DOHH2 (cell line): ENCODE results near the gene MATN3.

Source experiments
- H3F3A ChIP-seq: fragments of 200-600 bp; sonication (generic), shearing (Covaris generic); 2 replicates; pipeline ENCODE4 v1.6.0; 2016; ENCODE audit warnings: antibody characterized with exemption, mild to moderate bottlenecking; ENCODE audit not compliant: control insufficient read depth, insufficient read depth
- H3K27ac ChIP-seq: fragments of 200-600 bp; sonication (generic); 2 replicates; pipeline ENCODE4 v1.5.1; 2014; ENCODE audit warnings: low read depth, mild to moderate bottlenecking, low read length, moderate library complexity
- H3K27me3 ChIP-seq: fragments of 200-600 bp; sonication (generic); 2 replicates; pipeline ENCODE4 v1.6.1; 2014; ENCODE audit warnings: mild to moderate bottlenecking, low read length, mixed read lengths; ENCODE audit not compliant: control insufficient read depth
- H3K36me3 ChIP-seq: fragments of 200-600 bp; sonication (generic); 2 replicates; pipeline ENCODE4 v1.6.1; 2014; ENCODE audit warnings: mild to moderate bottlenecking, low read length, moderate library complexity, mixed read lengths; ENCODE audit not compliant: control insufficient read depth
- H3K4me1 ChIP-seq: fragments of 200-600 bp; sonication (generic); 2 replicates; pipeline ENCODE4 v1.6.1; 2014; ENCODE audit warnings: mild to moderate bottlenecking, low read length, mixed read lengths; ENCODE audit not compliant: control insufficient read depth
- H3K4me2 ChIP-seq: fragments of 200-600 bp; sonication (generic); 2 replicates; pipeline ENCODE4 v1.6.0; 2014; ENCODE audit warnings: mild to moderate bottlenecking, low read length, moderate library complexity
- H3K4me3 ChIP-seq: fragments of 200-600 bp; sonication (generic); 2 replicates; pipeline ENCODE4 v1.5.1; 2014; ENCODE audit warnings: mild to moderate bottlenecking, low read length, mixed read lengths
- H3K79me2 ChIP-seq: fragments of 200-600 bp; sonication (generic); 2 replicates; pipeline ENCODE4 v1.6.1; 2014; ENCODE audit warnings: mild to moderate bottlenecking, low read length, mixed read lengths; ENCODE audit not compliant: control insufficient read depth
- H3K9me2 ChIP-seq: fragments of 200-600 bp; sonication (generic); replicated peaks from 2 replicates; pipeline ENCODE4 v1.6.1; 2014; ENCODE audit warnings: mild to moderate bottlenecking, low read length, mixed read lengths; ENCODE audit not compliant: control insufficient read depth
- H3K9me3 ChIP-seq: fragments of 200-600 bp; sonication (generic); 2 replicates; pipeline ENCODE4 v1.6.1; 2014; ENCODE audit warnings: antibody characterized with exemption, low read length, mixed read lengths; ENCODE audit not compliant: control insufficient read depth, insufficient read depth
- H4K20me1 ChIP-seq: fragments of 200-600 bp; sonication (generic); 2 replicates; pipeline ENCODE4 v1.6.0; 2014; ENCODE audit warnings: low read depth, mild to moderate bottlenecking, antibody characterized with exemption, low read length, moderate library complexity; ENCODE audit not compliant: control insufficient read depth, insufficient read depth
- EZH2phosphoT487 ChIP-seq: fragments of 200-600 bp; sonication (generic); IDR thresholded peaks from 2 replicates; pipeline ENCODE4 v1.6.1; 2017; ENCODE audit warnings: borderline replicate concordance, mild to moderate bottlenecking, antibody characterized with exemption, low read length, moderate library complexity, mixed read lengths
- TF ChIP-seq, protein P1 (sequence below): fragments of 200-600 bp; sonication (generic); IDR thresholded peaks from one replicate; pipeline ENCODE4 v1.5.1; 2014; ENCODE audit warnings: antibody characterized with exemption, mild to moderate bottlenecking, low read depth, low read length; ENCODE audit not compliant: poor library complexity, severe bottlenecking

The MATN3 gene

DNA sequence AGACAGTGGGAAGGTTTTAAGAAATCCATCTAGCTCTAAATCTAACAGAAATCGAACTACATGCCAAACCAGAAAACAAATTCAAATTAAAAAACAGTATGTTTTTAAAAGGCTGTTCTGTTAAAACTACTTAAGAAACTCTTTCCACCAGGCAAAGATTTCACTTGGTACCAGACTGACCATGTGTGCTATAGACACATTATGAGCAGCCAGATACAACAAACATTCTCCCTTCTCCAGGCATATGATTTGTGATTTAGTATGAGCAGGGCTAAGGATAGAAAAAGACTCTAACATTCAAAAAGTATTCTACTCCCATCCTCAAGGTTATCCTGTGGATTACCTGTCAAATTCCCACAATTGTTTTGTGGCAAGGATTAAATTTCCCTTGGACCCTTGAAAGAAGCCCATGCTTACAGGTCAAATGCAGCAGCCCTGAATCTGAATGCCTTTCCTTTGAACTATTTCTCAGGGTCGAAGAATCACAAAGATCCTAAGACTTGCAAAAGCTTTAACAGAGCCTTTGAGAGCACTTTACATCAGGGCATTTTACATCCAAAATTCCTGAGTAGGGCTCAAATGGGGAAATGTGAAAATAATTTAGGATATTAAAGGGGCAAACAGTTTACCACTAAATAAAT, 68.1 kb downstream of the MATN3 start:
- Histone ChIP-seq H3K4me3 (no peak overlapping the region), H3K79me2 (no peaks in the 10 kb centered on the region), H3K9me2 (no peaks in the 10 kb centered on the region), H3K27ac (no peak overlapping the region), H3K4me2 (no peak overlapping the region), H3K4me1 (no peaks in the 10 kb centered on the region), H3K9me3 (no peaks in the 10 kb centered on the region), H3K27me3 (no peaks in the 10 kb centered on the region), H3K36me3 (no peaks in the 10 kb centered on the region), H3F3A (no peaks in the 10 kb centered on the region), H4K20me1 (no peaks in the 10 kb centered on the region)
- TF ChIP-seq, protein P1, sequence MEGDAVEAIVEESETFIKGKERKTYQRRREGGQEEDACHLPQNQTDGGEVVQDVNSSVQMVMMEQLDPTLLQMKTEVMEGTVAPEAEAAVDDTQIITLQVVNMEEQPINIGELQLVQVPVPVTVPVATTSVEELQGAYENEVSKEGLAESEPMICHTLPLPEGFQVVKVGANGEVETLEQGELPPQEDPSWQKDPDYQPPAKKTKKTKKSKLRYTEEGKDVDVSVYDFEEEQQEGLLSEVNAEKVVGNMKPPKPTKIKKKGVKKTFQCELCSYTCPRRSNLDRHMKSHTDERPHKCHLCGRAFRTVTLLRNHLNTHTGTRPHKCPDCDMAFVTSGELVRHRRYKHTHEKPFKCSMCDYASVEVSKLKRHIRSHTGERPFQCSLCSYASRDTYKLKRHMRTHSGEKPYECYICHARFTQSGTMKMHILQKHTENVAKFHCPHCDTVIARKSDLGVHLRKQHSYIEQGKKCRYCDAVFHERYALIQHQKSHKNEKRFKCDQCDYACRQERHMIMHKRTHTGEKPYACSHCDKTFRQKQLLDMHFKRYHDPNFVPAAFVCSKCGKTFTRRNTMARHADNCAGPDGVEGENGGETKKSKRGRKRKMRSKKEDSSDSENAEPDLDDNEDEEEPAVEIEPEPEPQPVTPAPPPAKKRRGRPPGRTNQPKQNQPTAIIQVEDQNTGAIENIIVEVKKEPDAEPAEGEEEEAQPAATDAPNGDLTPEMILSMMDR: no peak
- no peak for TF ChIP-seq EZH2phosphoT487

DNA sequence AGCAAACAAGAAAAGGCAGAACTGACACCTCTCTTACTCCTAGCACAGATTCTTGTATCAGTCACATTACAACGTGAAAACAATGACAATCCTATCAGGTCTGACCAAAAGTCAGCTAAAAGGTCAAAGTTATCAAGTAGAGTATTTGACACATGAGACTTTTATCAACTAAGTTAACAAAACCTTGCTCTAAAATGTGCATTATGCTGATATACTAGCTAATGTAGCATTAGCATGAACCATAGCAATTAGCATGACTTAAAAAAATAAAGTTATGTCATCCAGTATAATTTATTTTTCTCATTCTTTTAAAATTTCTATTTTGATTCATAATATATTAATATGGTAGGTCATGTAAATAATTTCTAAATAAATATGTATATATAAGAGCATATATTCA, 69.3 kb downstream of the MATN3 start:
- H3K79me2 ChIP-seq: no peaks in the 10 kb centered on the region
- no peaks in the 10 kb centered on the region for H4K20me1 ChIP-seq
- H3F3A ChIP-seq: no peaks in the 10 kb centered on the region
- no peaks in the 10 kb centered on the region for H3K9me2 ChIP-seq
- no peak overlapping the region for H3K4me3 ChIP-seq
- no peak overlapping the region for H3K27ac ChIP-seq
- H3K9me3 ChIP-seq: no peaks in the 10 kb centered on the region
- no peaks in the 10 kb centered on the region for H3K27me3 ChIP-seq
- TF ChIP-seq, protein P1: no peak
- TF ChIP-seq EZH2phosphoT487: no peak
- no peak overlapping the region for H3K4me2 ChIP-seq
- no peaks in the 10 kb centered on the region for H3K4me1 ChIP-seq
- H3K36me3 ChIP-seq: no peaks in the 10 kb centered on the region

- Histone ChIP-seq H3K79me2 (no peaks in the 10 kb centered on the region), H3F3A (no peaks in the 10 kb centered on the region), H3K9me3 (no peaks in the 10 kb centered on the region), H3K9me2 (no peaks in the 10 kb centered on the region), H3K4me2 (no peak overlapping the region), H3K36me3 (no peaks in the 10 kb centered on the region), H3K27me3 (no peaks in the 10 kb centered on the region), H4K20me1 (no peaks in the 10 kb centered on the region), H3K4me3 (no peak overlapping the region), H3K27ac (no peak overlapping the region), H3K4me1 (no peaks in the 10 kb centered on the region)
- TF ChIP-seq, protein P1: no peak
- no peak for TF ChIP-seq EZH2phosphoT487
Observed at GRCh38 chr2:19942199-19942598, 70.3 kb downstream of the MATN3 start.
